GM12892 (cell line): ENCODE data around the gene SLC9A4.

Source experiments
- POLR2A ChIP-seq: IDR thresholded peaks from 2 replicates; pipeline ENCODE4 v1.6.1; 2011; ENCODE audit warnings: low read depth, low read length, control low read depth
- POLR2AphosphoS5 ChIP-seq: IDR thresholded peaks from 2 replicates; pipeline ENCODE4 v1.6.1; 2011; ENCODE audit warnings: low read depth, low read length, control low read depth
- TAF1 ChIP-seq: IDR thresholded peaks from 2 replicates; pipeline ENCODE4 v1.6.1; 2011; ENCODE audit warnings: low read depth, mild to moderate bottlenecking, control low read depth, low read length, borderline replicate concordance

DNA sequence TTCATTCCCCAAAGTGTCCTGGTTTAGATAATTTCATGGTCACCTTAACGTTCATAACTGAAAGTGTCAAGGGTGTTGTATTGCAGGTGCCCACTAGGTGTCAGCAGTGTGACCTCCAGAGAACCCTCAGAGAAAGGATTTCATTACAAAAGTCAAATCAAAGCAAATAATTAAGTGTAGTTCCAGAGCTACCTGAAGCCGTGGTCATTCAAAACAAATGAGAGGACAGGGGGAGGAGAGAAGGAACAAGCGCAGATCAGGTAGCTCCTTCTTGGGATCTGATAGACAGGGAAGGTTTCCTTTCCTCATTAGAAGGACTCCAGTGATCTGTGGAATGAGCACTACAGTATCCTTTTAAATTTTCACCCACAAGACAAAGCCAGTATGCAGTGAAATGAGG lies at the start of gene SLC9A4:
- TF ChIP-seq POLR2A, result no peak
- no peak for TF ChIP-seq POLR2AphosphoS5
- no peak for TF ChIP-seq TAF1
